K562 (cell line): ENCODE data around the gene CACNA1C. TPM values are rescaled to one million over a fixed set of nuclear protein-coding genes. Genes with fewer than 3 reads are reported as not detected.
A peak's percentile ranks its signal among the peaks of the same experiment; 100 is the strongest.

Experiments used
- ATAC-seq: fragments of 200-7000 bp; cut with Tn5 transposase; 3 replicates; pipeline ENCODE4 v1.9.1; 2020; ENCODE audit warnings: moderate library complexity
- BruUV-seq: library from RNA; stranded (reverse); fragments of 400-500 nt; replicated peaks from 2 replicates; lab custom pipeline; 2021; lab: Mats Ljungman, UMichigan
- CTCF ChIA-PET: fragments of 300-600 bp; formaldehyde crosslinking; extraction: SDS; loops from one replicate; lab custom pipeline; 2021; ENCODE audit warnings: low intra/inter-chr PET ratio; lab: Yijun Ruan, JAX
- POLR2A ChIA-PET: fragments of 300-600, 350-650 bp; sonication (Branson Sonifier 250); formaldehyde crosslinking; extraction: SDS; loops from one replicate; lab custom pipeline; 2021; ENCODE audit warnings: antibody characterized with exemption, inconsistent platforms; lab: Yijun Ruan, JAX
- DNase-seq, 4 experiments: peaks; one replicate each; pipeline versions ENCODE4 v3.0.0 to v3.0.0-alpha.2; 2011 to 2018; ENCODE audit warnings: low spot score in 3 of 4, mixed read lengths in 3 of 4; ENCODE audit errors: extremely low read depth in 1 of 4
- FAIRE-seq: peaks from 2 replicates; lab custom pipeline; 2011; peaks lifted over from hg19 to GRCh38; lab: Jason Lieb, UNC
- H2AFZ ChIP-seq: 2 replicates; pipeline ENCODE4 v1.6.0; 2011; ENCODE audit warnings: low read depth, low read length, control low read depth, inconsistent platforms
- H3K27ac ChIP-seq: fragments of 200-600 bp; 3 replicates; pipeline ENCODE4 v1.8.0; 2011; ENCODE audit warnings: low read depth, mild to moderate bottlenecking, control low read depth, inconsistent platforms, low read length, moderate library complexity, mixed read lengths; ENCODE audit errors: extremely low read depth
- H3K27me3 ChIP-seq, 2 experiments: fragments of 300-600 bp in 1 of 2; 2 replicates in 1 of 2; 3 replicates in 1 of 2; pipeline versions ENCODE4 v1.6.0 to v1.8.0; 2011; ENCODE audit warnings: inconsistent platforms in 2 of 2, low read length in 2 of 2, mild to moderate bottlenecking in 1 of 2, mixed read lengths in 1 of 2, moderate library complexity in 1 of 2; ENCODE audit not compliant: control insufficient read depth in 2 of 2, insufficient read depth in 2 of 2
- H3K36me3 ChIP-seq: fragments of 300-600 bp; 3 replicates; pipeline ENCODE4 v1.8.0; 2011; ENCODE audit warnings: mild to moderate bottlenecking, low read length, inconsistent platforms; ENCODE audit not compliant: control insufficient read depth, insufficient read depth
- H3K4me1 ChIP-seq, 2 experiments: fragments of 200-600 bp in 1 of 2; replicated peaks in 1 of 2; 2 replicates in 1 of 2; 3 replicates in 1 of 2; pipeline versions ENCODE4 v1.5.1 to v1.8.0; 2011; ENCODE audit warnings: inconsistent platforms in 2 of 2, low read length in 2 of 2, mild to moderate bottlenecking in 1 of 2, mixed read lengths in 1 of 2, moderate library complexity in 1 of 2; ENCODE audit not compliant: control insufficient read depth in 2 of 2, insufficient read depth in 2 of 2
- H3K4me2 ChIP-seq: 2 replicates; pipeline ENCODE4 v1.6.1; 2011; ENCODE audit warnings: low read length, control low read depth, inconsistent platforms, mixed read lengths; ENCODE audit not compliant: insufficient read depth
- H3K4me3 ChIP-seq: fragments of 200-600 bp; sonication (generic), shearing (Covaris generic); 2 replicates; pipeline ENCODE4 v1.5.1; 2016; ENCODE audit warnings: control low read depth, inconsistent platforms
- H3K79me2 ChIP-seq: fragments of 200-600 bp; 3 replicates; pipeline ENCODE4 v1.8.0; 2011; ENCODE audit warnings: low read length, inconsistent platforms; ENCODE audit not compliant: control insufficient read depth, insufficient read depth
- H3K9ac ChIP-seq, 2 experiments: 2 replicates each; pipeline versions ENCODE4 v1.6.0 to v1.6.1; 2011; ENCODE audit warnings: low read depth in 2 of 2, low read length in 2 of 2, control low read depth in 1 of 2, inconsistent platforms in 1 of 2, mild to moderate bottlenecking in 1 of 2, mixed read lengths in 1 of 2; ENCODE audit not compliant: insufficient read depth in 1 of 2
- H3K9me1 ChIP-seq: one replicate; pipeline ENCODE4 v1.6.0; 2011; ENCODE audit warnings: inconsistent platforms, mild to moderate bottlenecking, low read length, moderate library complexity; ENCODE audit not compliant: control insufficient read depth, insufficient read depth
- H3K9me3 ChIP-seq: replicated peaks from 2 replicates; pipeline ENCODE4 v1.5.1; 2011; ENCODE audit warnings: low read depth, low read length, inconsistent platforms; ENCODE audit not compliant: control insufficient read depth, insufficient read depth
- H4K20me1 ChIP-seq: replicated peaks from 2 replicates; pipeline ENCODE4 v1.6.1; 2011; ENCODE audit warnings: low read length, inconsistent platforms, mixed read lengths; ENCODE audit not compliant: control insufficient read depth, insufficient read depth
- ZNF184 ChIP-seq: sonication (generic); formaldehyde crosslinking; IDR thresholded peaks from 2 replicates; pipeline ENCODE4 v1.5.0; 2020; ENCODE audit warnings: missing genetic modification reagents
- ZNF239 ChIP-seq: fragments of 250-450 bp; sonication (Bioruptor Pico); IDR thresholded peaks from 2 replicates; pipeline ENCODE4 v1.4.0; 2020; ENCODE audit warnings: mild to moderate bottlenecking
- ZNF518B ChIP-seq: fragments of 250-450 bp; sonication (Bioruptor Pico); IDR thresholded peaks from 2 replicates; pipeline ENCODE4 v1.5.0; 2021; ENCODE audit warnings: mild to moderate bottlenecking, moderate library complexity
- WGBS: fragments of 100-300 bp; shearing (Covaris generic); methylation state at CpG from one replicate; pipeline ENCODE4 v1.1.6; 2016; ENCODE audit warnings: low coverage, mixed read lengths; ENCODE audit not compliant: insufficient coverage; ENCODE audit errors: missing lambda C conversion rate; 5-methylcytosine and 5-hydroxymethylcytosine counted together
- in situ Hi-C: fragments of 300-500 bp; cut with MboI; formaldehyde crosslinking; loops from 4 replicates; pipeline ENCODE4 v1.15.0; 2018; ENCODE audit warnings: inconsistent platforms, mixed read lengths
- intact Hi-C: fragments of 100-400 bp; cut with micrococcal nuclease; formaldehyde crosslinking; loops from 2 replicates; pipeline ENCODE4 v1.14.2; 2022
- polyA plus RNA-seq, 8 experiments: library from polyadenylated mRNA; depleted of rRNA in 4 of 8; stranded (reverse) in 5 of 8; unstranded in 3 of 8; fragments of >200 nt; fragmentation: Nextera tagmentation in 2 of 8; fragmentation: Illumina TruSeq in 1 of 8; extraction: Ambion mirVana in 2 of 8; extraction: Trizol in 1 of 8; gene quantifications; 2 replicates each; pipeline versions ENCODE4 v1.2.1 to v1.2.3, GENCODE V29; 2011 to 2014; ENCODE audit warnings: inconsistent platforms in 1 of 8, missing spikeins in 1 of 8
- total RNA-seq, 7 experiments: library from RNA; depleted of rRNA in 6 of 7; stranded (reverse); fragments of >200 nt in 6 of 7; fragmentation: Illumina TruSeq in 2 of 7; extraction: Trizol in 2 of 7; gene quantifications; 2 replicates each; pipeline versions ENCODE4 v1.2.1 to v1.2.3, GENCODE V29; 2011 to 2021; ENCODE audit warnings: low replicate concordance in 1 of 7

The CACNA1C gene
- total and polyA plus RNA-seq, 9 of the 15 experiments (the other 6 are each of a cell fraction or from before 2014, with no cell fraction given), result not detected

GRCh38 chr12:2413999-2414792, 361.4 kb downstream of the CACNA1C start:
- no peak for ATAC-seq
- in situ Hi-C loops (no loop called here), intact Hi-C loops (no loop called here)
- Histone ChIP-seq H3K9me1 (no peaks in the 10 kb centered on the region), H3K79me2 (no peaks in the 10 kb centered on the region), H3K27me3 (peaks cover 4 to 40% of the 10 kb centered on the region in 2 experiments; a peak in 4 of 5 replicates), H3K36me3 (no peaks in the 10 kb centered on the region), H3K4me1 (no peaks in the 10 kb centered on the region), H2AFZ (no peak overlapping the region), H3K9ac (no peak overlapping the region), H3K4me3 (no peak overlapping the region), H3K4me2 (no peak overlapping the region), H3K9me3 (no peaks in the 10 kb centered on the region), H4K20me1 (no peaks in the 10 kb centered on the region), H3K27ac (no peak overlapping the region)
- no TSS peak for BruUV-seq
- WGBS, result under 1% methylated on average over 12 of the region's 13 CpGs
- ChIA-PET POLR2A (interaction anchor here (0.6 to 1.4 kb wide), 2 partner anchors 11 to 15 kb away, joined by 5 read pairs; no protein-coding TSS in a partner anchor), CTCF (no interaction called here)
- DNase-seq, result no peak
- no peak for FAIRE-seq
- TF ChIP-seq ZNF184, result no peak
- TF ChIP-seq ZNF518B (CRISPR knock-in tag), result no peak
- TF ChIP-seq ZNF239, result peak; percentile 84
